Activated CD4-positive, CD25-positive, alpha-beta regulatory T cell treated with anti-CD3 and anti-CD28 coated beads, Interleukin-2, amount 50 U/mL, for 16 hours (primary cell): ENCODE results near the gene TMEM200B.
"Not testable (repeated sequence)": the region's sequence is repeated elsewhere in the genome, so short reads cannot be mapped to it uniquely, and the experiment has no call there.

Experiments
- DNase-seq: peaks from one replicate; pipeline ENCODE4 v3.0.0-alpha.2; 2020; ENCODE audit warnings: low read depth, low spot score

The TMEM200B gene

GRCh38 chr1:29134695-29135028 is 11.0 kb upstream of the TMEM200B start:
- DNase-seq: no peak

- no peak for DNase-seq
These were observed 10.4 kb upstream of the TMEM200B start for GRCh38 chr1:29133861-29134694.

- DNase-seq: not testable (repeated sequence)
These were observed 7.4 kb upstream of the TMEM200B start for GRCh38 chr1:29131056-29131455.

GRCh38 chr1:29129916-29130315 is 6.2 kb upstream of the TMEM200B start:
- no peak for DNase-seq

- DNase-seq: no peak
These were observed 5.0 kb upstream of the TMEM200B start for GRCh38 chr1:29128739-29129138.

GRCh38 chr1:29126198-29126597 is 2.5 kb upstream of the TMEM200B start:
- DNase-seq: no peak

- no peak for DNase-seq
These were observed 2.1 kb upstream of the TMEM200B start for GRCh38 chr1:29125788-29126187.

GRCh38 chr1:29125237-29125641 is 1.5 kb upstream of the TMEM200B start:
- no peak for DNase-seq

- DNase-seq: no peak
These were observed 898 bp upstream of the TMEM200B start for GRCh38 chr1:29124366-29125236.

- DNase-seq: no peak
These were observed 433 bp downstream of the TMEM200B start for GRCh38 chr1:29123053-29123886.

- DNase-seq: no peak
These were observed 1.0 kb downstream of the TMEM200B start for GRCh38 chr1:29122682-29123052.

- DNase-seq: no peak
These were observed 1.6 kb downstream of the TMEM200B start for GRCh38 chr1:29121936-29122681.

GRCh38 chr1:29121516-29121935 is 2.2 kb downstream of the TMEM200B start:
- no peak for DNase-seq

GRCh38 chr1:29120947-29121485 is 2.7 kb downstream of the TMEM200B start:
- DNase-seq: peak; percentile 11

GRCh38 chr1:29120367-29120766 is 3.3 kb downstream of the TMEM200B start:
- no peak for DNase-seq

GRCh38 chr1:29119121-29119929 is 4.4 kb downstream of the TMEM200B start:
- DNase-seq: no peak

- DNase-seq: no peak
These were observed 6.3 kb downstream of the TMEM200B start for GRCh38 chr1:29117381-29117780.

GRCh38 chr1:29114654-29115053 is 9.0 kb downstream of the TMEM200B start:
- no peak for DNase-seq

- DNase-seq: no peak
These were observed 10.1 kb downstream of the TMEM200B start for GRCh38 chr1:29113413-29114117.
